Natural killer cell (primary cell): ENCODE results near the gene MPHOSPH9. TPM values are rescaled to one million over a fixed set of nuclear protein-coding genes. Genes with fewer than 3 reads are reported as not detected.
A peak's percentile ranks its signal among the peaks of the same experiment; 100 is the strongest.

Source experiments
- ATAC-seq, 3 donors: fragments of 150-1000 bp in 2 of 3; fragments of 200-7000 bp in 1 of 3; cut with Tn5 transposase; 1 replicate in 1 of 3; 2 replicates in 2 of 3; pipeline ENCODE4 v1.10.0; 2021; ENCODE audit warnings: mild to moderate bottlenecking in 2 of 3, moderate library complexity in 2 of 3
- DNase-seq, 2 donors: peaks; one replicate each; pipeline versions ENCODE4 v3.0.0 to v3.0.0-alpha.2; 2013 to 2021; ENCODE audit warnings: mixed read lengths in 1 of 2
- H3K27ac ChIP-seq: one replicate; pipeline ENCODE4 v1.5.1; 2013; ENCODE audit warnings: mild to moderate bottlenecking, low read length
- H3K27me3 ChIP-seq: one replicate; pipeline ENCODE4 v1.6.1; 2013; ENCODE audit warnings: low read length; ENCODE audit not compliant: control insufficient read depth, insufficient read depth
- H3K36me3 ChIP-seq: one replicate; pipeline ENCODE4 v1.6.1; 2013; ENCODE audit warnings: low read length; ENCODE audit not compliant: control insufficient read depth, insufficient read depth
- H3K4me1 ChIP-seq: one replicate; pipeline ENCODE4 v1.6.1; 2013; ENCODE audit warnings: low read length; ENCODE audit not compliant: control insufficient read depth, insufficient read depth
- H3K4me3 ChIP-seq: one replicate; pipeline ENCODE4 v1.5.1; 2013; ENCODE audit warnings: low read length
- H3K9me3 ChIP-seq: one replicate; pipeline ENCODE4 v1.6.1; 2013; ENCODE audit warnings: low read length; ENCODE audit not compliant: control insufficient read depth, insufficient read depth
- H3K27ac Mint-ChIP-seq, 2 donors: one replicate each; pipeline ENCODE4 v1.8.0; 2022; ENCODE audit warnings: mild to moderate bottlenecking in 2 of 2, mixed read lengths in 2 of 2, moderate library complexity in 1 of 2
- H3K27me3 Mint-ChIP-seq, 2 donors: one replicate each; pipeline ENCODE4 v1.8.0; 2022; ENCODE audit warnings: low read depth in 2 of 2, mixed read lengths in 2 of 2
- H3K36me3 Mint-ChIP-seq: one replicate; pipeline ENCODE4 v1.8.0; 2022; ENCODE audit warnings: mixed read lengths
- H3K4me1 Mint-ChIP-seq, 2 donors: one replicate each; pipeline ENCODE4 v1.8.0; 2022; ENCODE audit warnings: mixed read lengths in 2 of 2
- H3K4me3 Mint-ChIP-seq: one replicate; pipeline ENCODE4 v1.8.0; 2022; ENCODE audit warnings: mild to moderate bottlenecking, moderate library complexity, mixed read lengths
- H3K9me3 Mint-ChIP-seq, 2 donors: one replicate each; pipeline ENCODE4 v1.8.0; 2022; ENCODE audit warnings: mixed read lengths in 2 of 2
- CTCF ChIP-seq: fragments of 200-600 bp; IDR thresholded peaks from one replicate; pipeline ENCODE4 v1.8.0; 2022; ENCODE audit warnings: antibody characterized with exemption
- WGBS: methylation state at CpG from one replicate; pipeline ENCODE4 v1.1.7; 2013; ENCODE audit warnings: missing lambda C conversion rate; ENCODE audit not compliant: insufficient coverage; 5-methylcytosine and 5-hydroxymethylcytosine counted together
- intact Hi-C: fragments of 100-400 bp; cut with micrococcal nuclease; formaldehyde crosslinking; loops from one replicate; pipeline ENCODE4 v1.14.2; 2022
- total RNA-seq, 4 donors: library from RNA; stranded (reverse); fragments of 120-200 nt in 1 of 4; gene quantifications; one replicate each; pipeline versions ENCODE4 v1.2.3 to v1.2.4, GENCODE V29; 2013 to 2022

Gene MPHOSPH9
- total RNA-seq, 3 donors from 2014 or later (not counting 1 experiment from before 2014, with no cell fraction given), result 97.6 to 114 (median 109) TPM

DNA sequence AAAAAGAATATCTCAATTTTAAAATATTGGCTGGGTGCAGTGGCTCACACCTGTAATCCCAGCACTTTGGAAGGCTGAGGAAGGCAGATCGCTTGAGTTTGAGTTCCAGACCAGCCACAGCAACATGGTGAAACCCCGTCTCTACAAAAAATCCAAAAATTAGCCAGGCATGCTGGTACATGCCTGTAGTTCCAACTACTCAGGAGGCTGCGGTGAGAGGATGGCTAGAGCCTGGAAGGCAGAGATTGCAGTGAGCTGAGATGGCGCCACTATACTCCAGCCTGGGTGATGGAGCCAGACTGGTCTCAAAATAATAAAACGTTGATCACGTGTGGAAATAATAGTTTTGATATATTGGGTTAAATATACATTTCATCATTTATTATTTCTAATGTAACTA is 6.0 kb upstream of the MPHOSPH9 start:
- ATAC-seq, result no peak
- DNase-seq, result no peak
- intact Hi-C loops, result loop anchor here (2.0 to 10.0 kb wide), 7 partner anchors 16 to 446 kb away; partner anchors contain the start of genes PITPNM2 and SBNO1
- Mint-ChIP-seq H3K27me3 (no peaks in the 10 kb centered on the region), H3K9me3 (no peaks in the 10 kb centered on the region), H3K36me3 (no peaks in the 10 kb centered on the region), H3K27ac (no peak overlapping the region), H3K4me1 (peaks cover 30 to 31% of the 10 kb centered on the region in 2 donors), H3K4me3 (no peak overlapping the region)
- no peak overlapping the region for H3K4me3 ChIP-seq
- peaks cover 35% of the 10 kb centered on the region for H3K4me1 ChIP-seq
- H3K27me3 ChIP-seq, result no peaks in the 10 kb centered on the region
- H3K27ac ChIP-seq, result no peak overlapping the region
- no peak for TF ChIP-seq CTCF
- H3K36me3 ChIP-seq, result peaks cover 10% of the 10 kb centered on the region
- 99% methylated on average over 4 of the region's 6 CpGs for WGBS
- no peaks in the 10 kb centered on the region for H3K9me3 ChIP-seq

DNA sequence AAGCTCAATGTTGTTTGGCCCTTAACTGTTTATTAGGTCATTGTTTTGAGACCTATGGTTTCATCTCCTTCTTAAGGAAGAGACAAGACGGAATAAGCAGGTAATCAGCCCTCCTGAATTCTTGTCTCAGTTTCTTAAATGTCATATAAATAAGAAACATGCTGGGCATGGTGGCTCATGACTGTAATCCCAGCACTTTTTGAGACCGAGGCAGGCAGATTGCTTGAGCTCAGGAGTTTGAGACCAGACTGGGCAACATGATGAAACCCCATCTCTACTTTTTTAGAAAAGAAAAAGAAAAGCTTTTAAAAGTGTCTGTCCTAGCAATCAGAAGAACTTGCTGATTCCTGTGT is 5.4 kb upstream of the MPHOSPH9 start:
- H3K4me1 Mint-ChIP-seq, result peaks cover 36 to 37% of the 10 kb centered on the region in 2 donors
- Histone ChIP-seq H3K27ac (peak overlapping the region; percentile 42), H3K4me1 (peaks cover 41% of the 10 kb centered on the region)

GRCh38 chr12:123237646-123238329 is 4.8 kb upstream of the MPHOSPH9 start:
- Mint-ChIP-seq H3K4me3 (peak overlapping the region; percentile 31), H3K36me3 (no peaks in the 10 kb centered on the region), H3K27ac (peak overlapping the region; percentile 81 to 85), H3K4me1 (peaks cover 42 to 43% of the 10 kb centered on the region in 2 donors), H3K27me3 (no peaks in the 10 kb centered on the region), H3K9me3 (no peaks in the 10 kb centered on the region)
- intact Hi-C loops, result loop anchor here (2.0 to 10.0 kb wide), 7 partner anchors 15 to 445 kb away; partner anchors contain the start of genes PITPNM2 and SBNO1
- 19% methylated on average over 6 of the region's 6 CpGs for WGBS
- Histone ChIP-seq H3K36me3 (peaks cover 10% of the 10 kb centered on the region), H3K9me3 (no peaks in the 10 kb centered on the region), H3K4me1 (peaks cover 41% of the 10 kb centered on the region), H3K27ac (peak overlapping the region; percentile 42), H3K4me3 (no peak overlapping the region), H3K27me3 (no peaks in the 10 kb centered on the region)
- ATAC-seq, result no peak
- TF ChIP-seq CTCF, result peak; percentile 77
- peak; percentile 58 to 83 for DNase-seq

More for the DNA sequence above, 5.4 kb upstream of the MPHOSPH9 start:
- Histone ChIP-seq H3K4me3 (no peak overlapping the region), H3K27me3 (no peaks in the 10 kb centered on the region), H3K36me3 (peaks cover 10% of the 10 kb centered on the region), H3K9me3 (no peaks in the 10 kb centered on the region)
- DNase-seq (no peak), ATAC-seq (no peak)
- peak overlapping the region; percentile 81 to 85 for H3K27ac Mint-ChIP-seq
- no peaks in the 10 kb centered on the region for H3K9me3 Mint-ChIP-seq
- 90% methylated on average over 2 of the region's 2 CpGs for WGBS
- H3K4me3 Mint-ChIP-seq, result no peak overlapping the region
- no peak for TF ChIP-seq CTCF
- H3K36me3 Mint-ChIP-seq, result no peaks in the 10 kb centered on the region
- intact Hi-C loops, result loop anchor here (2.0 to 10.0 kb wide), 7 partner anchors 16 to 446 kb away; partner anchors contain the start of genes PITPNM2 and SBNO1
- H3K27me3 Mint-ChIP-seq, result no peaks in the 10 kb centered on the region
